ENCODE data around the gene ZNF385C. TPM values are rescaled to one million over a fixed set of nuclear protein-coding genes. Genes with fewer than 3 reads are reported as not detected.
A peak's percentile ranks its signal among the peaks of the same experiment; 100 is the strongest.

The ZNF385C gene
- total RNA-seq, 1 experiment from 2014 or later: 1.7 TPM

GRCh38 chr17:42068979-42069378, 29.3 kb downstream of the ZNF385C start:
- Histone ChIP-seq H3K79me2 (ENCODE audit: low read depth) (no peaks in the 10 kb centered on the region), H4K20me1 (ENCODE audit: insufficient read depth) (no peaks in the 10 kb centered on the region), H3K27me3 (ENCODE audit: insufficient read depth, low read depth) (peaks cover 20% of the 10 kb centered on the region), H3K4me2 (no peak overlapping the region), H3K9me2 (ENCODE audit: insufficient read depth) (no peaks in the 10 kb centered on the region), H2AFZ (no peak overlapping the region), H3K27ac (no peak overlapping the region), H3K9me3 (ENCODE audit: insufficient read depth, low read depth) (no peaks in the 10 kb centered on the region), H3K4me3 (no peak overlapping the region), H3K36me3 (ENCODE audit: low read depth) (no peaks in the 10 kb centered on the region), H3F3A (ENCODE audit: insufficient read depth, low read depth) (no peaks in the 10 kb centered on the region), H3K4me1 (replicated peaks; ENCODE audit: insufficient read depth) (no peaks in the 10 kb centered on the region)
- POLR2A ChIA-PET (ENCODE audit: unreplicated experiment): no interaction called here
- BruUV-seq (replicated peaks): no TSS peak
- CTCF ChIA-PET: no interaction called here
- intact Hi-C loops (cut with micrococcal nuclease; ENCODE audit: unreplicated experiment): no loop called here
- no peak for DNase-seq
- no peak for TF ChIP-seq CTCF (conservative IDR thresholded peaks at IDR 0.05)
- no peak for TF ChIP-seq EZH2 (IDR thresholded peaks at IDR 0.05; ENCODE audit: low read depth)

- TF ChIP-seq EZH2 (IDR thresholded peaks at IDR 0.05; ENCODE audit: low read depth) (no peak), CTCF (conservative IDR thresholded peaks at IDR 0.05) (peak; percentile 86)
- Histone ChIP-seq H2AFZ (no peak overlapping the region), H3K27ac (no peak overlapping the region), H3K79me2 (ENCODE audit: low read depth) (no peaks in the 10 kb centered on the region), H3K4me2 (no peak overlapping the region), H3K27me3 (ENCODE audit: insufficient read depth, low read depth) (peaks cover 20% of the 10 kb centered on the region), H3F3A (ENCODE audit: insufficient read depth, low read depth) (no peaks in the 10 kb centered on the region), H3K36me3 (ENCODE audit: low read depth) (no peaks in the 10 kb centered on the region), H3K4me3 (no peak overlapping the region), H4K20me1 (ENCODE audit: insufficient read depth) (no peaks in the 10 kb centered on the region), H3K9me2 (ENCODE audit: insufficient read depth) (no peaks in the 10 kb centered on the region), H3K4me1 (replicated peaks; ENCODE audit: insufficient read depth) (no peaks in the 10 kb centered on the region), H3K9me3 (ENCODE audit: insufficient read depth, low read depth) (no peaks in the 10 kb centered on the region)
- DNase-seq: peak in 1 of 2 experiments; percentile 52
- BruUV-seq (replicated peaks): no TSS peak
- POLR2A ChIA-PET (ENCODE audit: unreplicated experiment): no interaction called here
- CTCF ChIA-PET: interaction anchor here (0.5 kb wide), 1 partner anchor 12 kb away, joined by 3 read pairs; no protein-coding TSS in a partner anchor
- intact Hi-C loops (cut with micrococcal nuclease; ENCODE audit: unreplicated experiment): no loop called here
These were observed 30.7 kb downstream of the ZNF385C start for GRCh38 chr17:42067371-42068091.

- H3K79me2 ChIP-seq (ENCODE audit: low read depth): no peaks in the 10 kb centered on the region
- H3K9me2 ChIP-seq (ENCODE audit: insufficient read depth): no peaks in the 10 kb centered on the region
- intact Hi-C loops (cut with micrococcal nuclease; ENCODE audit: unreplicated experiment): no loop called here
- CTCF ChIA-PET: interaction anchor here (0.6 kb wide), 1 partner anchor 19 kb away, joined by 4 read pairs; no protein-coding TSS in a partner anchor
- no peak overlapping the region for H3K4me3 ChIP-seq
- no peak overlapping the region for H2AFZ ChIP-seq
- DNase-seq: no peak
- H3K27ac ChIP-seq: no peak overlapping the region
- BruUV-seq (replicated peaks): no TSS peak
- POLR2A ChIA-PET (ENCODE audit: unreplicated experiment): no interaction called here
- H3K9me3 ChIP-seq (ENCODE audit: insufficient read depth, low read depth): no peaks in the 10 kb centered on the region
- H3K4me1 ChIP-seq (replicated peaks; ENCODE audit: insufficient read depth): no peaks in the 10 kb centered on the region
- no peaks in the 10 kb centered on the region for H3K27me3 ChIP-seq (ENCODE audit: insufficient read depth, low read depth)
- H3K4me2 ChIP-seq: no peak overlapping the region
- H4K20me1 ChIP-seq (ENCODE audit: insufficient read depth): no peaks in the 10 kb centered on the region
- TF ChIP-seq CTCF (conservative IDR thresholded peaks at IDR 0.05) (no peak), EZH2 (IDR thresholded peaks at IDR 0.05; ENCODE audit: low read depth) (no peak)
- no peaks in the 10 kb centered on the region for H3K36me3 ChIP-seq (ENCODE audit: low read depth)
- no peaks in the 10 kb centered on the region for H3F3A ChIP-seq (ENCODE audit: insufficient read depth, low read depth)
These were observed 33.1 kb downstream of the ZNF385C start for GRCh38 chr17:42065201-42065600.

All from PC-9 (cell line).